ENCODE results near the gene SEPTIN11. TPM values are rescaled to one million over a fixed set of nuclear protein-coding genes. Genes with fewer than 3 reads are reported as not detected.

The SEPTIN11 gene
- total and polyA plus RNA-seq, 9 of the 15 experiments (the other 6 are each of a cell fraction or from before 2014, with no cell fraction given), result 25.7 to 142 (median 84.3) TPM

- TF ChIP-seq, protein P1, sequence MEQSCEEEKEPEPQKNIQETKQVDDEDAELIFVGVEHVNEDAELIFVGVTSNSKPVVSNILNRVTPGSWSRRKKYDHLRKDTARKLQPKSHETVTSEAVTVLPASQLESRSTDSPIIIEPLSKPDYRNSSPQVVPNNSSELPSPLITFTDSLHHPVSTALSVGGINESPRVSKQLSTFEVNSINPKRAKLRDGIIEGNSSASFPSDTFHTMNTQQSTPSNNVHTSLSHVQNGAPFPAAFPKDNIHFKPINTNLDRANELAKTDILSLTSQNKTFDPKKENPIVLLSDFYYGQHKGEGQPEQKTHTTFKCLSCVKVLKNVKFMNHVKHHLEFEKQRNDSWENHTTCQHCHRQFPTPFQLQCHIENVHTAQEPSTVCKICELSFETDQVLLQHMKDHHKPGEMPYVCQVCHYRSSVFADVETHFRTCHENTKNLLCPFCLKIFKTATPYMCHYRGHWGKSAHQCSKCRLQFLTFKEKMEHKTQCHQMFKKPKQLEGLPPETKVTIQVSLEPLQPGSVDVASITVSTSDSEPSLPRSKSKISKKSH (CRISPR knock-in tag; IDR thresholded peaks at IDR 0.05), result no peak
- TF ChIP-seq, protein P2, sequence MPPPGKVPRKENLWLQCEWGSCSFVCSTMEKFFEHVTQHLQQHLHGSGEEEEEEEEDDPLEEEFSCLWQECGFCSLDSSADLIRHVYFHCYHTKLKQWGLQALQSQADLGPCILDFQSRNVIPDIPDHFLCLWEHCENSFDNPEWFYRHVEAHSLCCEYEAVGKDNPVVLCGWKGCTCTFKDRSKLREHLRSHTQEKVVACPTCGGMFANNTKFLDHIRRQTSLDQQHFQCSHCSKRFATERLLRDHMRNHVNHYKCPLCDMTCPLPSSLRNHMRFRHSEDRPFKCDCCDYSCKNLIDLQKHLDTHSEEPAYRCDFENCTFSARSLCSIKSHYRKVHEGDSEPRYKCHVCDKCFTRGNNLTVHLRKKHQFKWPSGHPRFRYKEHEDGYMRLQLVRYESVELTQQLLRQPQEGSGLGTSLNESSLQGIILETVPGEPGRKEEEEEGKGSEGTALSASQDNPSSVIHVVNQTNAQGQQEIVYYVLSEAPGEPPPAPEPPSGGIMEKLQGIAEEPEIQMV (tag; conservative IDR thresholded peaks at IDR 0.05; ENCODE audit: low read depth), result no peak
- TF ChIP-seq, protein P3, sequence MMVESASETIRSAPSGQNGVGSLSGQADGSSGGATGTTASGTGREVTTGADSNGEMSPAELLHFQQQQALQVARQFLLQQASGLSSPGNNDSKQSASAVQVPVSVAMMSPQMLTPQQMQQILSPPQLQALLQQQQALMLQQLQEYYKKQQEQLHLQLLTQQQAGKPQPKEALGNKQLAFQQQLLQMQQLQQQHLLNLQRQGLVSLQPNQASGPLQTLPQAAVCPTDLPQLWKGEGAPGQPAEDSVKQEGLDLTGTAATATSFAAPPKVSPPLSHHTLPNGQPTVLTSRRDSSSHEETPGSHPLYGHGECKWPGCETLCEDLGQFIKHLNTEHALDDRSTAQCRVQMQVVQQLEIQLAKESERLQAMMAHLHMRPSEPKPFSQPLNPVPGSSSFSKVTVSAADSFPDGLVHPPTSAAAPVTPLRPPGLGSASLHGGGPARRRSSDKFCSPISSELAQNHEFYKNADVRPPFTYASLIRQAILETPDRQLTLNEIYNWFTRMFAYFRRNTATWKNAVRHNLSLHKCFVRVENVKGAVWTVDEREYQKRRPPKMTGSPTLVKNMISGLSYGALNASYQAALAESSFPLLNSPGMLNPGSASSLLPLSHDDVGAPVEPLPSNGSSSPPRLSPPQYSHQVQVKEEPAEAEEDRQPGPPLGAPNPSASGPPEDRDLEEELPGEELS (CRISPR knock-in tag; IDR thresholded peaks at IDR 0.05; ENCODE audit: borderline replicate concordance), result peak; percentile 86; the same call in 1 of the 2 replicates
- no peak for TF ChIP-seq CHAMP1 (IDR thresholded peaks at IDR 0.05)
- TF ChIP-seq NCOA4 (IDR thresholded peaks at IDR 0.05; ENCODE audit: partially characterized antibody), result no peak
- no peak for TF ChIP-seq BMI1 (IDR thresholded peaks at IDR 0.05; ENCODE audit: low read length)
- TF ChIP-seq RNF2 (IDR thresholded peaks at IDR 0.05), result peak; percentile 79
- TF ChIP-seq NEUROD1 (IDR thresholded peaks at IDR 0.05; ENCODE audit: borderline replicate concordance, low read depth, low read length, partially characterized antibody), result no peak
- TF ChIP-seq PHTF2 (CRISPR knock-in tag; IDR thresholded peaks at IDR 0.05), result no peak
- TF ChIP-seq RAD21 (CRISPR knock-in tag; conservative IDR thresholded peaks at IDR 0.05 in 1 of 2, IDR thresholded peaks at IDR 0.05 in 1 of 2), result no peak
- no peak for TF ChIP-seq ETV5 (CRISPR knock-in tag; IDR thresholded peaks at IDR 0.05; ENCODE audit: low read depth)
- TF ChIP-seq, protein P4, sequence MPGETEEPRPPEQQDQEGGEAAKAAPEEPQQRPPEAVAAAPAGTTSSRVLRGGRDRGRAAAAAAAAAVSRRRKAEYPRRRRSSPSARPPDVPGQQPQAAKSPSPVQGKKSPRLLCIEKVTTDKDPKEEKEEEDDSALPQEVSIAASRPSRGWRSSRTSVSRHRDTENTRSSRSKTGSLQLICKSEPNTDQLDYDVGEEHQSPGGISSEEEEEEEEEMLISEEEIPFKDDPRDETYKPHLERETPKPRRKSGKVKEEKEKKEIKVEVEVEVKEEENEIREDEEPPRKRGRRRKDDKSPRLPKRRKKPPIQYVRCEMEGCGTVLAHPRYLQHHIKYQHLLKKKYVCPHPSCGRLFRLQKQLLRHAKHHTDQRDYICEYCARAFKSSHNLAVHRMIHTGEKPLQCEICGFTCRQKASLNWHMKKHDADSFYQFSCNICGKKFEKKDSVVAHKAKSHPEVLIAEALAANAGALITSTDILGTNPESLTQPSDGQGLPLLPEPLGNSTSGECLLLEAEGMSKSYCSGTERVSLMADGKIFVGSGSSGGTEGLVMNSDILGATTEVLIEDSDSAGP (CRISPR knock-in tag; IDR thresholded peaks at IDR 0.05), result no peak
- no peak for TF ChIP-seq KLF6 (CRISPR knock-in tag; IDR thresholded peaks at IDR 0.05; ENCODE audit: borderline replicate concordance)
- no peak for TF ChIP-seq BCL6 (CRISPR knock-in tag; IDR thresholded peaks at IDR 0.05)
- TF ChIP-seq ZNF445 (CRISPR knock-in tag; IDR thresholded peaks at IDR 0.05; ENCODE audit: low read depth), result no peak
Measured at GRCh38 chr4:76948443-76949275, 893 bp upstream of the SEPTIN11 start (continued).
